GM13977 (cell line): ENCODE data around the gene LAMA3.

Experiments used
- DNase-seq: peaks from one replicate; pipeline ENCODE4 v3.0.0; 2012; ENCODE audit warnings: low spot score
- in situ Hi-C: fragments of 300-500 bp; cut with MboI; formaldehyde crosslinking; loops from one replicate; pipeline ENCODE4 v1.12.0; 2022; ENCODE audit warnings: low sequenced_read_pairs, low pct_unique_long_range_greater_than_20kb, mixed read lengths, inconsistent platforms; ENCODE audit not compliant: unreplicated experiment
- TF ChIP-seq, protein P1 (sequence below): IDR thresholded peaks from 2 replicates; pipeline ENCODE4 v1.5.1; 2012; ENCODE audit warnings: mild to moderate bottlenecking, control low read depth; ENCODE audit not compliant: insufficient read depth; ENCODE audit errors: extremely low read depth, missing control alignments

Gene LAMA3

DNA sequence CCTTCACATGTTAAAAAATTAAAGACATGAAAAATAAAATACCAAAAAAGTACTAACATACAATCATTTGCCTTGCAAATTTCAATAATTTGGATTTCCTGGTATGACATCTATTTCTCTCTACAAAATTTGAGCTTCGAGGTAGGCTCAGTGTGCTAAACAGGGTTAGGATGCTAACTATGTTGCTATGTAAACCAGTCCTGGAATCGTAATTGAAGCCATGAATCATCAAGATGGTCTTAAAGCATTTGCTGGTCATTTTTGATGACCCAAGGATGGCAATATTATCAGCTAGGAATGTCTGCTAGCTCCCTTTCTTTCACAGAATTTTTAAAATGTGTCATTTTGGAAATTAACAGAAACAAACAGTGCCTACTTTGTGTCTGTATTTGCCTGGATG, 217.4 kb downstream of the LAMA3 start:
- TF ChIP-seq, protein P1, sequence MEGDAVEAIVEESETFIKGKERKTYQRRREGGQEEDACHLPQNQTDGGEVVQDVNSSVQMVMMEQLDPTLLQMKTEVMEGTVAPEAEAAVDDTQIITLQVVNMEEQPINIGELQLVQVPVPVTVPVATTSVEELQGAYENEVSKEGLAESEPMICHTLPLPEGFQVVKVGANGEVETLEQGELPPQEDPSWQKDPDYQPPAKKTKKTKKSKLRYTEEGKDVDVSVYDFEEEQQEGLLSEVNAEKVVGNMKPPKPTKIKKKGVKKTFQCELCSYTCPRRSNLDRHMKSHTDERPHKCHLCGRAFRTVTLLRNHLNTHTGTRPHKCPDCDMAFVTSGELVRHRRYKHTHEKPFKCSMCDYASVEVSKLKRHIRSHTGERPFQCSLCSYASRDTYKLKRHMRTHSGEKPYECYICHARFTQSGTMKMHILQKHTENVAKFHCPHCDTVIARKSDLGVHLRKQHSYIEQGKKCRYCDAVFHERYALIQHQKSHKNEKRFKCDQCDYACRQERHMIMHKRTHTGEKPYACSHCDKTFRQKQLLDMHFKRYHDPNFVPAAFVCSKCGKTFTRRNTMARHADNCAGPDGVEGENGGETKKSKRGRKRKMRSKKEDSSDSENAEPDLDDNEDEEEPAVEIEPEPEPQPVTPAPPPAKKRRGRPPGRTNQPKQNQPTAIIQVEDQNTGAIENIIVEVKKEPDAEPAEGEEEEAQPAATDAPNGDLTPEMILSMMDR, result no peak
- no peak for DNase-seq
- in situ Hi-C loops, result no loop called here

DNA sequence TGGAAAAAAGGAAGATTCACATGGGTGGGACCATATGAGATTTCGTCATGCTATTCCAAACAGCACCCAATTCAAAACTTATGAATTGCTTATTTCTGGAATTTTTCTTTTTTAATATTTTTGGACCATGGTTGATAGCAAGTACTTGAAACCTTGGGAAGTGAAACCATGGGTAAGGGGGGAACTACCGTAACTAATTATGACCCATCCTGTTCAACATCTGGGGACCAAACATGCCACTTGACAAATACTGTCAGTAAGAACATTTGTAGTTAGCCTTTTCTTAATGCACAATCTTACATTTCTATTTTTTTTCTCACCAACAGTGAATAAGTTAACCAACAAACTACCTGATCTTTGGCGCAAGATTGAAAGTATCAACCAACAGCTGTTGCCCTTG, 219.6 kb downstream of the LAMA3 start:
- TF ChIP-seq, protein P1, result no peak
- in situ Hi-C loops, result no loop called here
- DNase-seq, result peak; percentile 31

DNA sequence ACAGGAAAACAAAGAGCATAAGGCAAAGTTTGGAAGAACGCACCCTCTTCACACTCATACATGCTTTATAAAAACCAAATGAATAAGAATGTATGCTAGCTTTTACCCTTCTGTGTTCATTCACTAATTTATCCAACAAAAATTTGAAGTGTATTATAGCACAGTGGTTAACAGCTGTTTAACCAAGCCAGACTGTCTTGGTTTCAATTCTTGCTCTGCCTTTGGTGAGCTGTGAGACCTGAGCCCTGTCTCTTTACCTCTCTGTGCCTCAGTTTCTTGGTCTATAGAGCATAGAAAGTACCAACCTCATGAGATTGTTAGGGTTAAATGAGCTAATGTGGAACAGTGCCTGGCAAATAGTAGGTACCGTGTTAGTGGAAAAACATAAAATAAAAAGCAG, 220.8 kb downstream of the LAMA3 start:
- TF ChIP-seq, protein P1, result no peak
- no peak for DNase-seq
- in situ Hi-C loops, result no loop called here

DNA sequence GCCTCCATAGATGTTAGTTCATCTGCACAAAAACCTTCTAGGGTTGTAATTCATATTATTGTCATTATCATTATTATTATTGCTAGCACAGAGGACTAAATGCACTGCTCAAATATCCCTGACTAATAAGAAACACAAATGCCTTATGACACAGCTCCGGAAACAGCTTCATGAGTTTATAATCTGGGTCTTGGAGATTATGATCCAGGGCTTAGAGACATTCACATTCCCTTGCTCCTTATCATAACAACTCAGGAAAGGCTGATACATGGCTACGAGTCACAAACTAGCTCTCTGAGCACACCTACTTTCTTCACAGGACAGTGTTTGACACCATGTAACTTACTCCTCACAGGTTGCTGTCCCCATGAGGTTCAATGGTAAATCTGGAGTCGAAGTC, 223.1 kb downstream of the LAMA3 start:
- in situ Hi-C loops, result no loop called here
- TF ChIP-seq, protein P1, result no peak
- no peak for DNase-seq

DNA sequence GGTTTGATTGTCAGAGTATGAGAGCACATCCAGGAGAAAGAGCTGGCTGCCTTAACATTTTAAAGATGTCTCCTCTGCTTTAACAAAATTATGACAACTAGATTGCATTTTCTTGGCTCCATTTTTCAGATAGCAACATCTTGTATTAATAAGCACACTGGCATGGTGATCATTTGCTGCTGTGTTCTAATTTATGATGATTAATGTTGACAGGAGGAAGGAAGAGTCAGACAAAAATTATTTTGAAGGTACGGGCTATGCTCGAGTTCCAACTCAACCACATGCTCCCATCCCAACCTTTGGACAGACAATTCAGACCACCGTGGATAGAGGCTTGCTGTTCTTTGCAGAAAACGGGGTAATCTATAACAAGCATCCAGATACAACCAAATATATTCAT, 227.1 kb downstream of the LAMA3 start:
- in situ Hi-C loops, result no loop called here
- TF ChIP-seq, protein P1, result no peak
- no peak for DNase-seq

DNA sequence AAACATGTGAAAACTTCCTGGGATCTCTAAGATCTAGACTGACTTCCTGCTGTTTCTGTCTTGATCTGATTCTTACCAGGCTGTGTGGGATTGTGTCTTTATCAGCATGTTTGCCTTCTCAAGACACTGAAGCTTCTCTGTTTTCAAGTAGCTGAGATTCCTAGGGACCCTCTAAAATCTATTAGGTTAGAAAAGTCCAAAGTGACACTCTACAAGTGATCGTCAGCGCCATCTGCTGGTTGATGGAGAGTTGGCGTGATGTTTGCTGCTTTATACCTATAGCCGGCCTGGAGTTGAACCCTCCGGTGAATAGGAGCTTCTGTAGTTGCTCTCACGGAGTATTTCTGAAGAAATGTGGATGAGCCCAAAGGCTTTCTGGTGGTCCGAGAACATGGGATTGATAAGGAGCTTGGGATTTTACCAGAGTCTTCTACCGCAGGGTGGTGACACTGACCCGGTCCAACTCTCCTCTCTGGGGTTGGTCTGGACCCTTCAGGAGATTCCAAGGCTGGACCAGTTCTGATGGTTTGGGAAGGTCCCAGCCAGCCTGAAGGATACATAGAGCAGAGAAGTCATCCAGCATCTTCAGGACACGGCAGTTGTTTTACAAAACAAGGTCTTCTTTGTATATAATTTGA, 229.3 kb downstream of the LAMA3 start:
- DNase-seq, result peak; percentile 58
- TF ChIP-seq, protein P1, result peak; percentile 88
- in situ Hi-C loops, result no loop called here
